GM18868 (cell line): ENCODE measurements around the gene NUP50.

Source experiments
- ATAC-seq: cut with Tn5 transposase; IDR thresholded peaks from one replicate; pipeline ENCODE4 v1.9.1; 2021; ENCODE audit warnings: mild to moderate bottlenecking, moderate library complexity; ENCODE audit not compliant: unreplicated experiment

Gene NUP50

GRCh38 chr22:45226503-45227186 is 62.9 kb downstream of the NUP50 start:
- no peak for ATAC-seq

GRCh38 chr22:45227645-45228400 is 64.1 kb downstream of the NUP50 start:
- no peak for ATAC-seq

DNA sequence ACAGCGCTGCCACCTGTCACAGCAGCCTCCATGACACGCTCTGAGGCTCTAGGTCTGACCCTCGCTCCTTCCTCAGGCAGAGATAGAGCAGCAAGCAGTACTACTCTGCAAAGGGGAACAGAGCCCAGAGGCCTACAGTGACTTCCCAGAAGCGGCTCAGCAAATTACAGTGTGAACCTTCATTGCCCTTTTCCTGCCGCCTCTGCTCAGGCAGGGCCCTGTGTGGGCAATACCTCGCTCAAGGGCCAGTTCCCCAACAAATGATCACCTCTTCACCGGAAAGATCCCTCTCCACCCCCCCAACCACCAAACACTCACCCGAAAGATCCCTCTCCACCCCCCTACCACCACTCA is 64.7 kb downstream of the NUP50 start:
- ATAC-seq: no peak

DNA sequence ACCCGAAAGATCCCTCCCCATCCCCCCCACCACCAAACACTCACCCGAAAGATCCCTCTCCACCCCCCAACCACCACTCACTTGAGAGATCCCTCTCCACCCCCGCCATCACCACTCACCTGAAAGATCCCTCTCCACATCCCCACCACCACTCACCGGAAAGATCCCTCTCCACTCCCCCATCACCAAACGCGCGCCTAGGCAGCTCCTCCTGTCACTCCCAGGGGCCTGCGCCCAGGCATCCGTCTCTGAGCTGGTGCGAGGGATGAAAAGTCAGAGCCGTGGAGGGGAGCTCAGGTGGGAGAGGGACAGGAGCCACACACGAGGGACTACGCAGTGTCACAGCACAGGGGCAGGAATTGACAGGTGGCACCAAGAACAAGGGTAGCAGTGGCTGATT is 65.5 kb downstream of the NUP50 start:
- ATAC-seq: no peak

- no peak for ATAC-seq
Measured at GRCh38 chr22:45230026-45230721, 66.4 kb downstream of the NUP50 start.

DNA sequence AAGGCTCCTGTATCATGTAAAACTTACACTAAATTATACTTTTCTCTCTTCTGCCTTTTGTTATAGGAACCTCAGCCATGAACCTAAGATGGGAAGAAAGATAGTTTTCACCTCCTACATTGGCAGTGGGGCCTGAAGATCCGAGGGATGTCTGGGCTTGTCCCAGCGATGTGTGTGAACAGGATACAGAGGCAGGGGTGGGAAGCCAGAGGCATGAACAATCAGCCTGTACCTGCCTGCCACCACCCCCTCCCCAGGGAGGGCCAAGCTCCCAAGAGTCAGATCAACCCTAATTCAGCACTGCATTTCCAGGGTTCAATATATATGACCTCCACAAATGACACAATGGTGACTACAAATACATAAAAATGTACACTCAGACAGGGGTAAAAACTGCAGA is 67.6 kb downstream of the NUP50 start:
- ATAC-seq: no peak

DNA sequence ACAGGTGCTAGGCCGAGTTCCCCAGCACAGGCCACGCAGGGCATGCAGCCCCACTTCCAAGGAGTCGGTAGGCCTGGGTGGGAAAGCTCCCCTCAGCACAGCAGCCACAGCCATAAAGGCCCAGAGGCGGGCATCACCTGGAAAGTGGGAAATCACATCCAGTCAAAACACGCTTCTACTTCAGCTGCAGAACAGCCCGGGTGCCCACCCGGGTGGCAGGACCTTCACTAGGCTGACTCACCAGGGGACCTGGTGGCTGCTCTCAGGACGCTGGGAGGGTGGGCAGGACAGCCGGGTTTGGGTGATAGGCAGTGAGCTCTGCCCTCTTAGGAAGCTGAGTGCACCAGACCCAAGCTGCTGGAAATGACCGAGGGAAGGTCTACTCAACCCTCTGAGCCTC is 69.7 kb downstream of the NUP50 start:
- no peak for ATAC-seq

DNA sequence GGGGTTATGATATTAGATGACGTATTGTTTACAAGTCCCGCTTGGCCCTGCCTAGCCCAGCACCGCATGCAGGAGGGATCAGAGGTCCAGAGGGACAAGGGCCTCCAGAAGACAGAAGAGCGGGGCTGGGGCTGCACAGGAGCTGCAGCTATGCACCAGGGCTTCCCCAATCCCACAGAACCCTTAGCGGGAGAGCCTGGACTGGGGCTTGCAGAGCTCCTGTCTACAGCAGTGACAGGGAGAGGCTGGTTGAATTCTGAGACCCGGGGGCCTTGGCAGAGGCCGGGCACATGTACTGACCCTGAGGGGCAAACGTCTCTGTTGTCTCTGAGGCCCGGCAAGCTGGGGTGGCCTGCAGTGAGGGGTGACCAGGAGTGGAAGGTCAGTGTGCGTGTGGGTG is 70.1 kb downstream of the NUP50 start:
- no peak for ATAC-seq

DNA sequence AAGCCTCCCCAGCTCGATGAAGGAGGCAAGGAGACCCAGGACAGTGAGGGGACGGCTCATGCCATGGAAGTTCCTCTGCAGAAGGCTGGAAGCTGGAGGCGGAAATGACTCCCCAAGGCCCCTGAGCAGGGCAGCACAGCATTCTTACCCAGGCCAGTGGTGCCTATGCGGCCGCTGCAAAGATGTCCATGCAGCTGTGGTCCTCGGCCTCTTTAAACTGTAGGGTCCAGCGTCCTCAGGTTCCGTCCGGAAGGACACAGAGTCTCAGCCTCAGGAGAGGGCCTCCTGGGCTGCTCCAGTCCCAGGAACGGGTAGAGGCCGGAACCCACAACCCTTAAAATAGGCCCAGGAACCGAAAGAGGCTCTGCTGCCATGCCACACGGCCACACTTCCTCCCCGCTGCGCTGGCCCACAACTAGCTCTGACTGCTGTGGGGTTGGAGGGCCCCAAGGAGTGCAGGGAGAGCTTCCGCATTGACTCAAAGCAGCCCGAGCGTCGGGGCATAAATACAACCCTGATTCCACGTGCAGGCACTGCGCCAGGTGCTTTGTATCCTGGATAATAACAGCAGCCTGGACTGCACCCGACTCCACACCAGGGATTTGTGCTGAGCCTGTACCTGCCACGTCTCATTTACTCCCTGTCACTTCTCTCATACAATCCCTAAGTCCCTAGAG is 71.5 kb downstream of the NUP50 start:
- ATAC-seq: peak; percentile 81

- ATAC-seq: no peak
Measured at GRCh38 chr22:45235851-45236342, 72.2 kb downstream of the NUP50 start.

- ATAC-seq: no peak
Measured at GRCh38 chr22:45237065-45237990, 73.6 kb downstream of the NUP50 start.
